Measurements from ENCODE around the gene TUBA1A.
"Not testable (repeated sequence)": the region's sequence is repeated elsewhere in the genome, so short reads cannot be mapped to it uniquely, and the experiment has no call there.

Gene TUBA1A

GRCh38 chr12:49200919-49201594 lies 12.2 kb upstream of the TUBA1A start:
- no peak for DNase-seq

GRCh38 chr12:49198431-49199155 lies 9.7 kb upstream of the TUBA1A start:
- DNase-seq = no peak

DNA sequence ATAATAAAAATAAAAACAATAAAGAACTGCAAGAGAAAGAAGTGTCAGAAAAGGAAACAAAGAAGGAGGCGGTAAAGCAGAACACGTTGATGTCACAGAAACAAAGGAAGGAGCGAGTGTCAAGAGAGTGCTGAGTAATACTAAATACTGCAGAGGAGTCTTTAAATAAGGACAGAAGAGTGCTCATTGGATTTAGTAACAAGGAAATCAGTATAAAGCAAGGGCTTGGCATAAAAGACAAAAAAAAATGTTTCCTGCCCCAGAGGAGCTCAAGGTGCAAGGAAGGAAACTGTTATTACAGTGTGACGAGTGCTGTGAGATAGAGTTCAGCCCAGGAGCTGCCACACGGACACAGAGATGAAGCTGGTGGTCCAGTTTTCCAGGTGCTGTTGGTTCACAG lies 8.4 kb upstream of the TUBA1A start:
- no peak for DNase-seq

DNA sequence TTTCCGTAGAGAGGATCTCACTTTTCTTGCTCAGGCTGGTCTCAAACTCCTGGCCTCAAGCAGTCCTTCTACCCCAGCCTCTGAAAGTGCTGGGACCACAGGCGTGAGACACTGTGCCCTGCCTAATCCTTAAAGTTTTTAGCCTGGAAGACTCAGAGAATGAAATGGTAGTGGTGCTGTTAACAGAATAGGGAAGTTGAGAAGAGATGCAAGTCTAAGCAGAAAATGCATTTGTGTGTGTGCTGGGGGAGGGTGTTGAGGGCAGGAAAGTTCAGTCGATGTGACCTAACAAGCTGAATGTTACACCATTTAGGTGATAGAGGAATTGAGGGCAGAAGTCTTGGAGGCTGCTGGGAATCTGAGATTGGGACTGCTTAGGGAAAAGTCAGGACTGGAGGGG lies 6.9 kb upstream of the TUBA1A start:
- DNase-seq = no peak

GRCh38 chr12:49193746-49194145 lies 4.9 kb upstream of the TUBA1A start:
- not testable (repeated sequence) for DNase-seq

- DNase-seq = not testable (repeated sequence)
These were observed 2.6 kb upstream of the TUBA1A start for GRCh38 chr12:49191498-49191897.

DNA sequence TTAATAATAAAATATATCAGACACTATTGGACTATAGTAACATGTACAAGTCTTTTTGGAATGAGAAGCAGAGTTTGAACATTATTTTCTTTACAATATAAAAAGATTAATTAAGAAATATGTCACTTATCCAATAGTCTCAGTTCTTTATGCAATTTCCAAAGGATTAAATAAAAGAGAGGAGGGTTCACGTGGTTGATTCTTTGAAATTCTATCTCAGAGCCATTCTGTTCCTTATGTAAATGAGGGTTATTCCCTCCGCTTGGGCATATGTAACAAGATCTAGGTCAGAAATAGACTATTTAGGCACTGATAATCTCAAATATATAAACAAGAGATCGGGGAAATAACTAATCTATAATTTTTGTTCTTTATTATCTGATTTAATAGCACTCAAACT lies 2.1 kb upstream of the TUBA1A start:
- no peak for DNase-seq

GRCh38 chr12:49189731-49190716 lies 1.1 kb upstream of the TUBA1A start:
- no peak for DNase-seq

DNA sequence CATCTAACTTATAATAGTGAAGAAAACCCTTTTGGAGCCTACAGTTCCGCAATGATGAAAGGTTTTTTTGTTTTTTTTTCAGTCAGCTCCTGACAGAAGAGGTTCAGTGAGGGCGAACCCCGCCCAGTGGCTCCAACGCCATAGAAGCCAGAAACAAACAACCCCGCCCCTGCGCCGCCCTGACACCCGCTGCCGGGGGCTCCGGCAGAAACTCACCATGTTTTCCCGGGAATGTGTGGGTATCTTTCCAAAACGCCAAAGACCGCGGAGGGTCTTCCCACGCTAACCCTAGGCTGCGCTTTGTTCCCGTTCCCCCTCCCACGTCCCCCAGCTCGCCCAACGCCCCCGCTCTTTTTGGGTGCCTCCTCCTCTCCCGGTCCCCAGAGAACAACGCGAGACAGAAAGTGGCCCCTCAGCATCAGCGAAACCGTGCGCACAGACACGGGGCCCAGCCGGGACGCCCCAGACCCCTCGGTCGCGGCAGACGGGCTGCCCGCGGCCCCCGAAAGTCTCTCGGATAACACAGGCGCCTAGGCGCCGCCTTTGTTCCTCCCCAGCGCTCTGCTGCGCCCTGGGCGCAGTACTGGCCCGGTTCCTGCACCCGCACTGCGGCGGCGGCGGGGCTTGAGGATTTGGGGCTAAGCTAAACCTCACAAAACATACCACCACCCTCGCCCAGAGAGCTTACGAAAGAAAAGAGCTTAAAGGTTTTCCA lies 522 bp downstream of the TUBA1A start:
- DNase-seq = peak; percentile 24 to 66 (median 47)

- DNase-seq = no peak
These were observed 1.7 kb downstream of the TUBA1A start for GRCh38 chr12:49187184-49187583.

- DNase-seq = not testable (repeated sequence)
These were observed 2.6 kb downstream of the TUBA1A start for GRCh38 chr12:49186307-49186706.

DNA sequence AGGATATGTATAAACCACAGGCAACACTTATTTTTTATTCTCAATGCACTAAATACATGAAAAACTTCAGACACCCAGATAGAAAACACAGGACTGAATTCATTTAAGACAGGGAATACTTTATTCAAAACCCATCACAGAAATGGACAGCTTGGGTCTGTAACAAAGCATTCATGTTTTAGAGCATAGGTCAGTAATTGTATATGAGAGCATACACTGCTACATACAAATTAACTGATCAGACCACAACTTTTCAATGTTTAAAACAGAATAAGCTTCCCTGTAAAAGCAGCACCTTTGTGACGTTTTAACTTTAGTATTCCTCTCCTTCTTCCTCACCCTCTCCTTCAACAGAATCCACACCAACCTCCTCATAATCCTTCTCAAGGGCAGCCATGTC lies 4.2 kb downstream of the TUBA1A start:
- DNase-seq = not testable (repeated sequence)

DNA sequence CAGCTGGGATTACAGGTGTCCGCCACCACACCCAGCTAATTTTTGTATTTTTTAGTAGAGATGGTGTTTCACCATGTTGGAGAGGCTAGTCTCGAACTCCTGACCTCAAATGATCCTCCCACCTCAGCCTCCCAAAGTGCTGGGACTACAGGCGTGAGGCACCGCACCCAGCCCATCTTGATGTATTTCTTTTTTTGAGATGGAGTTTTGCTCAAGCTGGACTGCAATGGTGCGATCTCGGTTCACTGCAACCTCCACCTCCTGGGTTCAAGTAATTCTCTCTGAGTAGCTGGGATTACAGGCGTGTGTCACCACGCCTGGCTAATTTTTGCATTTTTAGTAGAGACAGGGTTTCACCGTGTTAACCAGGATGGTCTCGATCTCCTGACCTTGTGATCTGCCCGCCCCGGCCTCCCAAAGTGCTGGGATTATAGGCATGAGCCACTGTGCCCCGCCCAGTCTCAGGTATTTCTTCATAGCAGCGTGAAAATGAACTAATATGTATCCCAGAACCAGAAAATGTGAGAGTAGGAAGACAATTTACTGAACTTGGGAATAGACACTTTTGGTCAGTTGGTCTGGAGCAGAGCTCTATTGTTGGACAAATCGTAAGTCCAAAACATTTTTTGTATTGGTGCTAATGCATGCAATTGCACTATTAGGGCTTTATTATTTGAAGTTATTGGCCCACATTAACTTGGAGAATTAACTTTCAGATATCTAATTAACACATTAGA lies 5.5 kb downstream of the TUBA1A start:
- not testable (repeated sequence) for DNase-seq

GRCh38 chr12:49174218-49174617 lies 14.7 kb downstream of the TUBA1A start:
- no peak for DNase-seq

DNA sequence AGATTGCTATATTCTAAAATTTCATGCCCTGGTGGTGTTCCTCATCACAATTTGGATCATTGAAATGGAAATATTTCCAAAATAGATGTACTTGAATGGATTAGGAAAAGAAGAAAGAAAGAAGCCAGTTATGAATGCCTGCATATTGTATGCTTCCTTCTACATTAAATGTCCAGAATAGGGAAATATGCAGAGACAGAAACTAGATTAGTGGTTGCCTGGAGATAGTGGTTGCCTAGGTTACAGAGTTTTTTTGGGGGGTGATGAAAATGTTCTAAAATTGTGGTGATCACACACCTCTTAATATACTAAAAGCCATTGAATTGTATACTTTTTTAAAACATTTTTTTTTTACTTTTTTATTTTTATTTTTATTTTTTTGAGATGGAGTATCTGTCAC lies 18.0 kb downstream of the TUBA1A start:
- DNase-seq = no peak

GRCh38 chr12:49165114-49165513 lies 23.8 kb downstream of the TUBA1A start:
- no peak for DNase-seq

DNA sequence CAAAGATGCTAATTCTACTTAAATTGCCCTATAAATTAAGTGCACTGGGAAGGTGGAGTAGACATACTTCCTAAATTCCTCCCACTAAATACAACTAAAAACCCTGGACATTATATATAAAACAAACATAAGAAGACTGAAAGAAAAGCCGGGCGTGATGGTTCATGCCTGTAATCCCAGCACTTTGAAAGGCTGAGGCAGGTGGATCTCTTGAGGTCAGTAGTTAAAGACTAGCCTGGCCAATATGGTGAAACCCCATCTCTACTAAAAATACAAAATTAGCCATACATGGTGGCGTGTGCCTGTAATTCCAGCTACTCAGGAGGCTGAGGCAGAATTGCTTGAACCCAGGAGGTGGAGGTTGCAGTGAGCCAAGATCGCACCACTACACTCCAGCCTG lies 27.0 kb downstream of the TUBA1A start:
- DNase-seq = not testable (repeated sequence)

DNA sequence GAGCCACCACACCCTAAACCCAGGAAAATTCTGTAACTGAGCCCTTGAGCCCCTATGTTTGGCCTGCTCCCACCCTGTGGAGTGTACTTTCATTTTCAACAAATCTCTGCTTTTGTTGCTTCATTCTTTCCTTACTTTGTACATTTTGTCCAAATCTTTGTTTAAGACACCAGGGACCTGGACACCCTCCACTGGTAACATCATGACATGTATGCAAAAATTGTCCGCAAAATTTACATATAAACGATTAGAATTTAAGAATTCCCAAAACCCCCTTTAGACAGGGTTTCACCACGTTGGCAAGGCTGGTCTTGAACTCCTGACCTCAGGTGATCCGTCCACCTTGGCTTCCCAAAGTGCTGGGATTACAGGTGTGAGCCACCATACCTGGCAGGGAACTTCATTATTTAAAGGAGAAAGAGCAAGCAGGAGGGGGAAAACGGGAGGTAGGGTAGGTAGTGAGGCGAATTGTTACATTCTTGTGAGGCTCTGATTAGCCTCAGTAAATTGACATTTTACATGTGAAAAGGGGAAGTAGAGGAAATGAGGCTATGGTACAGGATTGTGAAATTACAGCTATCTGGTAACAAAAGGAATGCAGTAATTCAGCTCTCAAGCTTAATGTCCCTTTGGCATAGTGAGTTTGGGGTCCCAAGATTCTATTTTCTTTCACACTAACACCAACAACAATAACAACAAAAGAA lies 27.6 kb downstream of the TUBA1A start:
- no peak for DNase-seq

DNA sequence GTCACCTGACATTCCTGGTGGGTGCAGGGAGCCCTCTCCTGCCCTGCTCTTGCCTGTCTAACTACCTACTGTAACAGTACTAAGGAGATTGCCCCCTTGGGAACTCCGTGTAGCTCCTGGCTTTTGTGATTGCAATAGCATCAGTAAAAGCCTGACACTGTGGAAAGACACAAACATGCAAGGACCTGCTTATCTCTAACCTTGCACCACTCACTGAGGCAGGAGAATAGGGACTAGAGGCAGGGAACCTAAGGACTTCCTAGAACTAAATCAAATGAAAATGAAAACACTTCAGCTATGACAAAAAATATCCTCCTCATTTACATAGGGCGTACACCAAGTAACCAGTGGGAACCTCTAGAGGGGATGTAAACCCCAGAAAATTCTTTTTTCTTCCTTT lies 28.5 kb downstream of the TUBA1A start:
- DNase-seq = no peak

GRCh38 chr12:49154221-49154620 lies 34.7 kb downstream of the TUBA1A start:
- DNase-seq = no peak

DNA sequence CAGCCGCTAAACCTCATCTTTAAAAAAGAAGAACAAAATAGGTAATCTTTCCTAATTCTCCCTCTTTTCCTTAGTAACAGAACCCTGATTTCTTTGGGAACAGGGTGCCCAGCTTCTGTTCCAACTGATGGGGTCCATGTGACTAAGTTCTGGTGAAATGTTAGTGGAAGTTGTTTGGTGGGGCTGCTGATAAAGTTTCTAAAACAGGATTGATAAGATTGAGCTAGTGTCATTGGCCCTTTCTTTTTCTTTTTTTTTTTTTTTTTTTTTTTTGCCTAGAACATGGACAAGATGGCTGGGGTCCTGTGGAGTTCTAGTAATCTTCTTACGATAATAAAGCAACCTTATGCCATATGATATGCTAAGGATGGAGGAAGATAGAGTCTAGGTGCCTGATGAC lies 41.5 kb downstream of the TUBA1A start:
- DNase-seq = no peak

All from activated CD4-positive, CD25-positive, alpha-beta regulatory T cell (primary cell).